Neuronal stem cell (in vitro differentiated cells): ENCODE measurements around the gene BCAS3.

Experiments
- DNase-seq: peaks from one replicate; pipeline ENCODE4 v3.0.0-alpha.2; 2013; ENCODE audit warnings: low spot score
- H2AFZ ChIP-seq: one replicate; pipeline ENCODE4 v1.6.1; 2013; ENCODE audit warnings: mild to moderate bottlenecking, low read length, inconsistent platforms
- H2AK5ac ChIP-seq: 2 replicates; pipeline ENCODE4 v1.6.1; 2013; ENCODE audit warnings: low read depth, mild to moderate bottlenecking, inconsistent platforms, low read length, moderate library complexity, mixed read lengths
- H2BK120ac ChIP-seq: 2 replicates; pipeline ENCODE4 v1.6.1; 2013; ENCODE audit warnings: low read depth, mild to moderate bottlenecking, inconsistent platforms, low read length, moderate library complexity, mixed read lengths
- H2BK12ac ChIP-seq: one replicate; pipeline ENCODE4 v1.6.1; 2013; ENCODE audit warnings: low read length, inconsistent platforms
- H2BK15ac ChIP-seq: 2 replicates; pipeline ENCODE4 v1.6.1; 2013; ENCODE audit warnings: mild to moderate bottlenecking, low read length, inconsistent platforms, mixed read lengths
- H2BK5ac ChIP-seq: one replicate; pipeline ENCODE4 v1.6.1; 2013; ENCODE audit warnings: inconsistent platforms, mild to moderate bottlenecking, low read length, moderate library complexity
- H3K14ac ChIP-seq: one replicate; pipeline ENCODE4 v1.6.1; 2013; ENCODE audit warnings: low read length, inconsistent platforms
- H3K18ac ChIP-seq: 2 replicates; pipeline ENCODE4 v1.6.1; 2013; ENCODE audit warnings: low read length, inconsistent platforms
- H3K23ac ChIP-seq: 2 replicates; pipeline ENCODE4 v1.6.1; 2013; ENCODE audit warnings: low read depth, mild to moderate bottlenecking, mixed read lengths, low read length, inconsistent platforms; ENCODE audit not compliant: poor library complexity
- H3K27ac ChIP-seq: replicated peaks from 3 replicates; pipeline ENCODE4 v1.5.1; 2013; ENCODE audit warnings: low read length, inconsistent platforms
- H3K27me3 ChIP-seq, 3 experiments: 2 replicates each; pipeline ENCODE4 v1.6.1; 2013; ENCODE audit warnings: low read length in 3 of 3, mild to moderate bottlenecking in 2 of 3, inconsistent platforms in 1 of 3, low read depth in 1 of 3, mixed read lengths in 1 of 3, moderate library complexity in 1 of 3; ENCODE audit not compliant: control insufficient read depth in 3 of 3, insufficient read depth in 3 of 3
- H3K36me3 ChIP-seq, 2 donors: replicated peaks in 1 of 2; 2 replicates each; pipeline ENCODE4 v1.6.1; 2013; ENCODE audit warnings: low read length in 2 of 2; ENCODE audit not compliant: control insufficient read depth in 2 of 2, insufficient read depth in 2 of 2
- H3K4ac ChIP-seq: 2 replicates; pipeline ENCODE4 v1.6.1; 2013; ENCODE audit warnings: inconsistent platforms, mild to moderate bottlenecking, low read length, moderate library complexity
- H3K4me1 ChIP-seq, 2 donors: 1 replicate in 1 of 2; 2 replicates in 1 of 2; pipeline ENCODE4 v1.6.1; 2013; ENCODE audit warnings: low read length in 2 of 2, low read depth in 1 of 2; ENCODE audit not compliant: control insufficient read depth in 2 of 2, insufficient read depth in 1 of 2
- H3K4me2 ChIP-seq: one replicate; pipeline ENCODE4 v1.6.1; 2013; ENCODE audit warnings: mild to moderate bottlenecking, low read length, inconsistent platforms; ENCODE audit not compliant: insufficient read depth, poor library complexity, severe bottlenecking
- H3K4me3 ChIP-seq, 2 donors: 2 replicates each; pipeline ENCODE4 v1.5.1; 2013; ENCODE audit warnings: low read length in 2 of 2, mild to moderate bottlenecking in 2 of 2, inconsistent platforms in 1 of 2, moderate library complexity in 1 of 2
- H3K79me1 ChIP-seq: one replicate; pipeline ENCODE4 v1.6.1; 2013; ENCODE audit warnings: low read depth, mild to moderate bottlenecking, inconsistent platforms, low read length, moderate library complexity
- H3K9ac ChIP-seq: one replicate; pipeline ENCODE4 v1.6.1; 2013; ENCODE audit warnings: mild to moderate bottlenecking, low read depth, low read length, inconsistent platforms; ENCODE audit not compliant: poor library complexity
- H3K9me3 ChIP-seq, 2 donors: replicated peaks in 1 of 2; 2 replicates each; pipeline versions ENCODE3 to v1.6.1; 2013; ENCODE audit warnings: low read length in 2 of 2, mild to moderate bottlenecking in 2 of 2, inconsistent platforms in 1 of 2, low read depth in 1 of 2, mixed read lengths in 1 of 2, moderate library complexity in 1 of 2; ENCODE audit not compliant: control insufficient read depth in 2 of 2, insufficient read depth in 1 of 2
- H4K8ac ChIP-seq: one replicate; pipeline ENCODE4 v1.6.1; 2013; ENCODE audit warnings: low read depth, mild to moderate bottlenecking, inconsistent platforms, low read length, moderate library complexity
- H4K91ac ChIP-seq: one replicate; pipeline ENCODE4 v1.6.1; 2013; ENCODE audit warnings: low read length, low read depth, mild to moderate bottlenecking, inconsistent platforms; ENCODE audit not compliant: poor library complexity
- WGBS, 2 donors: extraction: QIAGEN DNeasy Blood & Tissue Kit; methylation state at CpG; one replicate each; pipeline ENCODE4 v1.1.7; 2013; ENCODE audit warnings: missing lambda C conversion rate in 2 of 2, mixed read lengths in 1 of 2; ENCODE audit not compliant: insufficient read length in 2 of 2, insufficient replicate concordance in 1 of 2; ENCODE audit errors: extremely low coverage in 2 of 2; 5-methylcytosine and 5-hydroxymethylcytosine counted together

The BCAS3 gene

DNA sequence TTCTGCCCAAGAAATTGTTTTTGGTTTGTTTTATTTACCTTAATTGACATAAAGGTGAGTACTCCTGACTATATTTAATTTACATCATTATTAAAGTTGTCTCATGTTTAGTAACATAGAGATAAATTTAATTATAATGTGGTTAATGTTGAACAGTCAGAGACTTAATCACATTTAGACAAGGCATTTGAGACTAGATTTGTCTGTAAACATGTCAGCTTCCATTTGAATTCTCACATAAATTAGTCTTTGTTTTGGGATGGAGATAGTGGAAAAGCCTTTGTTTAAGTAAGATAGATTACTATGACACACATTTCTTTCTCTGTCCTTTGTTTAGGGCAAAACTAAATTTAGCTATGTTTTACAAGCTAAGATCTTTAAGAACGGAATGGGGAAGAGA, 18.5 kb upstream of the BCAS3 start:
- Histone ChIP-seq H3K4me1 (no peaks in the 10 kb centered on the region), H3K27me3 (no peaks in the 10 kb centered on the region), H3K4me2 (no peak overlapping the region)

DNA sequence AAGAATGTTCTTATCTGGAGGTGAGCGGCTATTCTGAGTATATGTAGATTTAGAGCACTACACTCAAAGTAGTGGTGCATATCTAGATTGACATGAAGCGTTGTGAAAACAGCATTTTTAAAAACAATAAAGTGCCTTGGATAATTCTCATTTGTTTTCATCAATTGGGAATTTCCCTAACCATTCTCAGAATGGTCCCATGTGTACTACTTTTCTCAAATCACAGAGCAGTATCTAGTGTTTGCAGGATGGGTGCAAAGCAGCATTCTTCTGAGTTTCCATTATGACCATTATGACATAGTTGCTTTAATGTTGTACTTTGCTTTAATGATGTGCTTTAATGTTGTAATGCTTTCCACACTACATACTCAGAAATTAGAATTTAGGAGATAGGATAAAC, 16.2 kb upstream of the BCAS3 start:
- no peaks in the 10 kb centered on the region for H3K79me1 ChIP-seq
- H3K4me3 ChIP-seq = no peak overlapping the region
- H2BK120ac ChIP-seq = no peak overlapping the region
- no peak overlapping the region for H3K27ac ChIP-seq
- H3K18ac ChIP-seq = no peak overlapping the region
- H3K9me3 ChIP-seq = no peaks in the 10 kb centered on the region
- H4K91ac ChIP-seq = no peak overlapping the region
- H2AK5ac ChIP-seq = no peak overlapping the region
- H2BK15ac ChIP-seq = no peak overlapping the region
- H3K23ac ChIP-seq = no peak overlapping the region
- H3K36me3 ChIP-seq = peaks cover 3 to 86% of the 10 kb centered on the region in 2 donors
- no CpG with 5 or more reads among the region's 2 CpGs for WGBS, 2 donors
- H3K4ac ChIP-seq = no peak overlapping the region
- DNase-seq = no peak
- H3K4me1 ChIP-seq = no peaks in the 10 kb centered on the region
- H3K9ac ChIP-seq = no peak overlapping the region
- no peak overlapping the region for H2BK5ac ChIP-seq
- no peak overlapping the region for H3K4me2 ChIP-seq
- no peak overlapping the region for H2AFZ ChIP-seq
- no peak overlapping the region for H4K8ac ChIP-seq
- no peak overlapping the region for H3K14ac ChIP-seq
- no peak overlapping the region for H2BK12ac ChIP-seq
- no peaks in the 10 kb centered on the region for H3K27me3 ChIP-seq

More for the DNA sequence above, 18.5 kb upstream of the BCAS3 start:
- Histone ChIP-seq H3K79me1 (no peaks in the 10 kb centered on the region), H4K91ac (no peak overlapping the region), H3K18ac (no peak overlapping the region), H3K36me3 (peaks cover 1 to 72% of the 10 kb centered on the region in 2 donors), H3K27ac (no peak overlapping the region), H4K8ac (no peak overlapping the region), H3K23ac (no peak overlapping the region), H2AK5ac (no peak overlapping the region), H3K4me3 (no peak overlapping the region), H2AFZ (no peak overlapping the region), H3K4ac (no peak overlapping the region), H3K9ac (no peak overlapping the region), H3K9me3 (no peaks in the 10 kb centered on the region), H3K14ac (no peak overlapping the region), H2BK120ac (no peak overlapping the region), H2BK12ac (no peak overlapping the region), H2BK5ac (no peak overlapping the region), H2BK15ac (no peak overlapping the region)
- DNase-seq = no peak
- no CpG with 5 or more reads among the region's 1 CpG for WGBS, 2 donors

DNA sequence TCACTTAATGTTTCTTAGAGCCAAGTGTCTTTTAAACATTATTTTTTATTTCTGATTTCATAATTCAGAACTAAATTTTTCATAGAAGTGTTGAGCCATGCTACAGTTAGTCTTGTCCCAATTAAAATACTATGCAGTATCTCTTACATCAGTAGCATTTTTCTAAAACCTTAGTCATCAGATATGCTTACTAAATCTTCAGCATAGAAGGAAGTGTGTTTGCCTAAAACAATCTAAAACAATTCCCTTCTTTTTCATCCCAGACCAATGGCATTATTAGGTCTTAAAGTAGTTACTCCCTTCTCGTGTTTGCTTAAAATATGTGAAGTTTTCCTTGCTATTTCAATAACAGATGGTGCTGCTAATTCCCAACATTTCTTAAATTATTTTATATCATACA, 13.6 kb upstream of the BCAS3 start:
- no peaks in the 10 kb centered on the region for H3K79me1 ChIP-seq
- no peak overlapping the region for H2BK12ac ChIP-seq
- no peak overlapping the region for H4K8ac ChIP-seq
- no peak overlapping the region for H3K14ac ChIP-seq
- no peak overlapping the region for H3K27ac ChIP-seq
- no peak overlapping the region for H4K91ac ChIP-seq
- no peak overlapping the region for H2AK5ac ChIP-seq
- peaks cover 2 to 65% of the 10 kb centered on the region in 2 donors for H3K36me3 ChIP-seq
- H3K4me1 ChIP-seq = no peaks in the 10 kb centered on the region
- DNase-seq = no peak
- H3K9ac ChIP-seq = no peak overlapping the region
- no peak overlapping the region for H2BK5ac ChIP-seq
- H3K23ac ChIP-seq = no peak overlapping the region
- H3K18ac ChIP-seq = no peak overlapping the region
- no peak overlapping the region for H3K4me3 ChIP-seq
- H2BK15ac ChIP-seq = no peak overlapping the region
- no peak overlapping the region for H3K4me2 ChIP-seq
- no peak overlapping the region for H2BK120ac ChIP-seq
- H3K9me3 ChIP-seq = no peaks in the 10 kb centered on the region
- WGBS, 2 donors = no CpG with 5 or more reads among the region's 1 CpG
- H3K27me3 ChIP-seq = no peaks in the 10 kb centered on the region
- no peak overlapping the region for H2AFZ ChIP-seq
- H3K4ac ChIP-seq = no peak overlapping the region

DNA sequence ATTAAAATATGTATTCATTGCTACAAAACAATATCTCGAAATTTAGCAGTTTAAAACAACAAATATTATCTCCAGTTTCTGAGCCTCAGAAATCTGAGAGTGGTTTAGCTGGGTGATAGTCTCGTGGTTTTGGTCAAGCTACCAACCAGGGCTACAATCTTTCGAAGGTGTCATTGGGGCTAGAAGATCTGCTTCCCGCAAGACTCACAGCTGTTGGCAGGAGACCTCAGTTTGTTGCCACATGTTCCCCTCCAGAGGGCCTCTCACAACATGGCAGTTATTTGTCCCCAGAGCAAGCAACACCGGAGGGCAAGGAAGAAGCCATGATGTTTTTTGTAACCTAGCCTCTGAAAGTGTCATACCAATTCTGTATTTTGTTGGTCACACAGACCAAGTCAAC, 12.0 kb upstream of the BCAS3 start:
- H3K18ac ChIP-seq = no peak overlapping the region
- H2BK15ac ChIP-seq = no peak overlapping the region
- H2BK120ac ChIP-seq = no peak overlapping the region
- H3K14ac ChIP-seq = no peak overlapping the region
- no peak overlapping the region for H3K9ac ChIP-seq
- no peak overlapping the region for H3K23ac ChIP-seq
- H2AFZ ChIP-seq = no peak overlapping the region
- H4K91ac ChIP-seq = no peak overlapping the region
- no peak overlapping the region for H3K27ac ChIP-seq
- no CpG with 5 or more reads among the region's 5 CpGs for WGBS, 2 donors
- H3K4me2 ChIP-seq = no peak overlapping the region
- H2AK5ac ChIP-seq = no peak overlapping the region
- H2BK12ac ChIP-seq = no peak overlapping the region
- DNase-seq = no peak
- H4K8ac ChIP-seq = no peak overlapping the region
- H3K79me1 ChIP-seq = no peaks in the 10 kb centered on the region
- no peaks in the 10 kb centered on the region for H3K27me3 ChIP-seq
- no peak overlapping the region for H3K4me3 ChIP-seq
- no peak overlapping the region for H3K4ac ChIP-seq
- no peak overlapping the region for H2BK5ac ChIP-seq
- peaks cover 2 to 55% of the 10 kb centered on the region in 2 donors for H3K36me3 ChIP-seq
- no peaks in the 10 kb centered on the region for H3K4me1 ChIP-seq
- no peaks in the 10 kb centered on the region for H3K9me3 ChIP-seq
